SK-N-SH (cell line): Measurements from ENCODE around the gene AFG3L2. TPM values are rescaled to one million over a fixed set of nuclear protein-coding genes. Genes with fewer than 3 reads are reported as not detected.

Experiments used
- CTCF ChIA-PET: fragments of 300-600, 350-600 bp; formaldehyde crosslinking; extraction: SDS; loops from one replicate; lab custom pipeline; 2021; lab: Yijun Ruan, JAX
- POLR2A ChIA-PET: fragments of 350-600 bp; sonication (Branson Sonifier 250); formaldehyde crosslinking; extraction: SDS; loops from one replicate; lab custom pipeline; 2020; ENCODE audit warnings: antibody characterized with exemption, inconsistent platforms; lab: Yijun Ruan, JAX
- DNase-seq: peaks from one replicate; pipeline ENCODE4 v3.0.0; 2012
- H2AFZ ChIP-seq: fragments of 200-600 bp; sonication (generic); 2 replicates; pipeline ENCODE4 v1.8.1; 2016; ENCODE audit warnings: antibody characterized with exemption, mild to moderate bottlenecking, low read depth
- H3F3A ChIP-seq: fragments of 200-600 bp; sonication (generic); replicated peaks from 2 replicates; pipeline ENCODE3; 2016; ENCODE audit warnings: antibody characterized with exemption, mild to moderate bottlenecking; ENCODE audit not compliant: insufficient read depth
- H3K27ac ChIP-seq, 2 experiments: fragments of 200-500 bp in 1 of 2; fragments of 200-600 bp in 1 of 2; sonication (Bioruptor generic) in 1 of 2; sonication (generic), shearing (Covaris generic) in 1 of 2; 2 replicates each; pipeline versions ENCODE4 v1.5.1 to v1.6.1; 2014 to 2016; ENCODE audit warnings: low read depth in 2 of 2, inconsistent platforms in 1 of 2, low read length in 1 of 2, mild to moderate bottlenecking in 1 of 2, mixed read lengths in 1 of 2
- H3K27me3 ChIP-seq: fragments of 200-600 bp; sonication (generic), shearing (Covaris generic); 2 replicates; pipeline ENCODE4 v1.6.1; 2016; ENCODE audit warnings: mixed run types; ENCODE audit not compliant: insufficient read depth
- H3K36me3 ChIP-seq, 2 experiments: fragments of 200-500 bp in 1 of 2; fragments of 200-600 bp in 1 of 2; sonication (Bioruptor generic) in 1 of 2; sonication (generic) in 1 of 2; replicated peaks in 1 of 2; 2 replicates each; pipeline versions ENCODE3 to v1.5.1; 2014 to 2016; ENCODE audit warnings: low read length in 1 of 2, mild to moderate bottlenecking in 1 of 2; ENCODE audit not compliant: insufficient read depth in 2 of 2, control insufficient read depth in 1 of 2
- H3K4me1 ChIP-seq, 2 experiments: fragments of 200-500 bp in 1 of 2; fragments of 200-600 bp in 1 of 2; sonication (Bioruptor generic) in 1 of 2; sonication (generic), shearing (Covaris generic) in 1 of 2; 2 replicates each; pipeline versions ENCODE4 v1.5.1 to v1.6.1; 2014 to 2016; ENCODE audit warnings: low read depth in 1 of 2, low read length in 1 of 2, mixed run types in 1 of 2; ENCODE audit not compliant: insufficient read depth in 2 of 2, control insufficient read depth in 1 of 2
- H3K4me2 ChIP-seq: fragments of 200-600 bp; sonication (generic), shearing (Covaris generic); 2 replicates; pipeline ENCODE4 v1.6.1; 2017; ENCODE audit warnings: mixed run types
- H3K4me3 ChIP-seq, 2 experiments: fragments of 200-500 bp in 1 of 2; fragments of 200-600 bp in 1 of 2; sonication (Bioruptor generic) in 1 of 2; sonication (generic), shearing (Covaris generic) in 1 of 2; 2 replicates each; pipeline versions ENCODE4 v1.5.1 to v1.8.1; 2014 to 2016; ENCODE audit warnings: low read depth in 2 of 2, inconsistent platforms in 1 of 2, low read length in 1 of 2, mild to moderate bottlenecking in 1 of 2, mixed read lengths in 1 of 2, moderate library complexity in 1 of 2
- H3K79me2 ChIP-seq: fragments of 200-600 bp; sonication (generic); 2 replicates; pipeline ENCODE4 v1.8.1; 2017; ENCODE audit warnings: mild to moderate bottlenecking; ENCODE audit not compliant: insufficient read depth
- H3K9ac ChIP-seq: fragments of 200-600 bp; sonication (generic); 2 replicates; pipeline ENCODE4 v1.6.1; 2017; ENCODE audit warnings: mixed run types
- H3K9me2 ChIP-seq: fragments of 200-600 bp; sonication (generic); 2 replicates; pipeline ENCODE4 v1.6.1; 2017; ENCODE audit warnings: mixed run types
- H3K9me3 ChIP-seq: fragments of 200-600 bp; sonication (generic); 2 replicates; pipeline ENCODE4 v1.6.1; 2017; ENCODE audit warnings: mixed run types, mild to moderate bottlenecking, moderate library complexity
- H4K20me1 ChIP-seq: fragments of 200-600 bp; sonication (generic); 2 replicates; pipeline ENCODE4 v1.6.1; 2017; ENCODE audit warnings: mild to moderate bottlenecking, mixed run types; ENCODE audit not compliant: insufficient read depth
- ELF1 ChIP-seq: IDR thresholded peaks from 2 replicates; pipeline ENCODE4 v1.4.0; 2012
- FOSL2 ChIP-seq: IDR thresholded peaks from 2 replicates; pipeline ENCODE4 v1.4.0; 2012; ENCODE audit warnings: low read depth, mild to moderate bottlenecking, moderate library complexity, borderline replicate concordance
- FOXJ3 ChIP-seq: sonication (generic); formaldehyde crosslinking; IDR thresholded peaks from 2 replicates; pipeline ENCODE4 v1.5.1; 2020; ENCODE audit warnings: mild to moderate bottlenecking, missing genetic modification reagents
- FOXM1 ChIP-seq: IDR thresholded peaks from 2 replicates; pipeline ENCODE4 v1.4.0; 2012; ENCODE audit warnings: low read depth, mild to moderate bottlenecking
- GABPA ChIP-seq: IDR thresholded peaks from 2 replicates; pipeline ENCODE4 v1.4.0; 2012; ENCODE audit warnings: low read depth, mild to moderate bottlenecking
- GATA2 ChIP-seq: sonication (generic); formaldehyde crosslinking; IDR thresholded peaks from 2 replicates; pipeline ENCODE4 v1.5.0; 2020; ENCODE audit warnings: mild to moderate bottlenecking, missing genetic modification reagents
- IRF3 ChIP-seq: fragments of 150-350 bp; IDR thresholded peaks from 2 replicates; pipeline ENCODE4 v1.6.1; 2016; ENCODE audit warnings: mild to moderate bottlenecking, low read depth, low read length
- JUND ChIP-seq: IDR thresholded peaks from 2 replicates; pipeline ENCODE4 v1.4.0; 2012
- MEF2A ChIP-seq: IDR thresholded peaks from 2 replicates; pipeline ENCODE4 v1.4.0; 2012; ENCODE audit warnings: low read depth, borderline replicate concordance
- MXI1 ChIP-seq: IDR thresholded peaks from 2 replicates; pipeline ENCODE4 v1.6.1; 2012; ENCODE audit warnings: mild to moderate bottlenecking, low read depth, low read length, improper control_type of control experiment
- NFIC ChIP-seq: IDR thresholded peaks from 2 replicates; pipeline ENCODE4 v1.4.0; 2012; ENCODE audit warnings: borderline replicate concordance
- NRF1 ChIP-seq: IDR thresholded peaks from 2 replicates; pipeline ENCODE4 v1.6.1; 2012; ENCODE audit warnings: low read depth, mild to moderate bottlenecking, low read length
- SIN3A ChIP-seq: IDR thresholded peaks from 2 replicates; pipeline ENCODE4 v1.6.1; 2012; ENCODE audit warnings: low read depth, mild to moderate bottlenecking, low read length, moderate library complexity, borderline replicate concordance
- SMC3 ChIP-seq: IDR thresholded peaks from 2 replicates; pipeline ENCODE4 v1.6.1; 2012; ENCODE audit warnings: low read depth, low read length, improper control_type of control experiment
- TAF1 ChIP-seq: IDR thresholded peaks from 2 replicates; pipeline ENCODE4 v1.6.1; 2012; ENCODE audit warnings: low read depth, mild to moderate bottlenecking, low read length, moderate library complexity, borderline replicate concordance
- YY1 ChIP-seq: IDR thresholded peaks from 2 replicates; pipeline ENCODE4 v1.4.0; 2012; ENCODE audit warnings: low read depth, mild to moderate bottlenecking
- ZBTB33 ChIP-seq: IDR thresholded peaks from 2 replicates; pipeline ENCODE4 v1.4.0; 2012; ENCODE audit warnings: low read depth, borderline replicate concordance
- WGBS: methylation state at CpG from one replicate; pipeline ENCODE4 v1.1.6; 2017; ENCODE audit warnings: low lambda C conversion rate; 5-methylcytosine and 5-hydroxymethylcytosine counted together
- polyA plus RNA-seq, 3 experiments: library from polyadenylated mRNA; depleted of rRNA; stranded (reverse); fragments of >200 nt; gene quantifications; 2 replicates each; pipeline ENCODE4 v1.2.3, GENCODE V29; 2012
- TF ChIP-seq, protein P1 (sequence below): IDR thresholded peaks from 2 replicates; pipeline ENCODE4; 2012
- TF ChIP-seq, protein P2 (sequence below): IDR thresholded peaks from 2 replicates; pipeline ENCODE4 v1.4.0; 2012; ENCODE audit warnings: low read depth
- TF ChIP-seq, protein P3 (sequence below): fragments of 200-600 bp; sonication (generic); IDR thresholded peaks from 2 replicates; pipeline ENCODE4 v1.6.1; 2017; ENCODE audit warnings: antibody characterized with exemption, mild to moderate bottlenecking, moderate library complexity
- TF ChIP-seq, protein P4 (sequence below): IDR thresholded peaks from 2 replicates; pipeline ENCODE4 v1.4.0; 2012; ENCODE audit warnings: low read depth, borderline replicate concordance

Gene AFG3L2
- polyA plus RNA-seq, 1 of the 3 experiments (the other 2 are of a cell fraction): 26.0 TPM

DNA sequence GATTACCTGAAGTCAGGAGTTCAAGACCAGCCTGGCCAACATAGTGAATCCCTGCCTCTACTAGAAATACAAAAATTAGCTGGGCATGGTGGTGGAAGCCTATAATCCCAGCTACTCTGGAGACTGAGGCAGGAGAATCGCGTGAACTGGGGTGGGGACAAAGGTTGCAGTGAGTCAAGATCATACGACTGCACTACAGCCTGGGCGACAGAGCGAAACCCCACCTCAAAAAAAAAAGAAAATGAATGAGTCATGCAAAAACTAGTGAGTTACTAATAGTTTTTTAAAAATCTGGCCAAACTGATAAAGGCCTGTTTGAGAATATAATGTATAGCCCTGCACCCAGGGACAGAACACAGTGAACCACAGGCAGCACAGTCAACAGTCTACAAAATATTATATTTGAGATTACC lies 17.5 kb downstream of the AFG3L2 start:
- Histone ChIP-seq H3K4me3 (no peak overlapping the region), H3K27me3 (no peaks in the 10 kb centered on the region), H3K27ac (no peak overlapping the region), H2AFZ (no peak overlapping the region), H3K9me3 (no peaks in the 10 kb centered on the region), H3K9me2 (no peaks in the 10 kb centered on the region), H3K9ac (no peak overlapping the region), H3K79me2 (peaks cover 14% of the 10 kb centered on the region; the same call in 1 of the 2 replicates), H3F3A (peaks cover 10% of the 10 kb centered on the region), H3K36me3 (peaks cover 56 to 76% of the 10 kb centered on the region in 2 experiments), H3K4me2 (no peak overlapping the region), H4K20me1 (no peaks in the 10 kb centered on the region), H3K4me1 (peaks cover 0 to 9% of the 10 kb centered on the region in 2 experiments; a peak in 3 of 4 replicates)
- DNase-seq: no peak
- TF ChIP-seq FOXM1 (no peak), ELF1 (no peak), IRF3 (no peak), FOSL2 (no peak), GATA2 (CRISPR knock-in tag) (no peak), GABPA (no peak), SIN3A (no peak), FOXJ3 (CRISPR knock-in tag) (no peak)
- TF ChIP-seq, protein P1, sequence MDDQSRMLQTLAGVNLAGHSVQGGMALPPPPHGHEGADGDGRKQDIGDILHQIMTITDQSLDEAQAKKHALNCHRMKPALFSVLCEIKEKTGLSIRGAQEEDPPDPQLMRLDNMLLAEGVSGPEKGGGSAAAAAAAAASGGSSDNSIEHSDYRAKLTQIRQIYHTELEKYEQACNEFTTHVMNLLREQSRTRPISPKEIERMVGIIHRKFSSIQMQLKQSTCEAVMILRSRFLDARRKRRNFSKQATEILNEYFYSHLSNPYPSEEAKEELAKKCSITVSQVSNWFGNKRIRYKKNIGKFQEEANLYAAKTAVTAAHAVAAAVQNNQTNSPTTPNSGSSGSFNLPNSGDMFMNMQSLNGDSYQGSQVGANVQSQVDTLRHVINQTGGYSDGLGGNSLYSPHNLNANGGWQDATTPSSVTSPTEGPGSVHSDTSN: no peak
- TF ChIP-seq, protein P2, sequence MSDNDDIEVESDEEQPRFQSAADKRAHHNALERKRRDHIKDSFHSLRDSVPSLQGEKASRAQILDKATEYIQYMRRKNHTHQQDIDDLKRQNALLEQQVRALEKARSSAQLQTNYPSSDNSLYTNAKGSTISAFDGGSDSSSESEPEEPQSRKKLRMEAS: no peak
- 91% methylated on average over 5 of the region's 5 CpGs for WGBS
- ChIA-PET CTCF (interaction anchor here (1.1 kb wide), 1 partner anchor 25 kb away, joined by 3 read pairs; no protein-coding TSS in a partner anchor), POLR2A (no interaction called here)

- no peak for DNase-seq
- no peaks in the 10 kb centered on the region for H3K4me1 ChIP-seq
- no peaks in the 10 kb centered on the region for H3K27me3 ChIP-seq
- POLR2A ChIA-PET: no interaction called here
- H3F3A ChIP-seq: no peaks in the 10 kb centered on the region
- 97% methylated on average over 5 of the region's 5 CpGs for WGBS
- peaks cover 11% of the 10 kb centered on the region; the same call in 1 of the 2 replicates for H3K79me2 ChIP-seq
- no peak overlapping the region for H3K4me2 ChIP-seq
- no peak overlapping the region for H3K4me3 ChIP-seq
- no peaks in the 10 kb centered on the region for H3K9me2 ChIP-seq
- no peak overlapping the region for H3K27ac ChIP-seq
- H3K9ac ChIP-seq: no peak overlapping the region
- H3K9me3 ChIP-seq: no peaks in the 10 kb centered on the region
- no peak overlapping the region for H2AFZ ChIP-seq
- H4K20me1 ChIP-seq: no peaks in the 10 kb centered on the region
- CTCF ChIA-PET: interaction anchor here (2.0 to 2.1 kb wide), 2 partner anchors 10 to 24 kb away, joined by 5 to 10 read pairs; no protein-coding TSS in a partner anchor
- peaks cover 52 to 53% of the 10 kb centered on the region in 2 experiments for H3K36me3 ChIP-seq
- TF ChIP-seq MEF2A: no peak
- TF ChIP-seq YY1: no peak
- TF ChIP-seq, protein P3, sequence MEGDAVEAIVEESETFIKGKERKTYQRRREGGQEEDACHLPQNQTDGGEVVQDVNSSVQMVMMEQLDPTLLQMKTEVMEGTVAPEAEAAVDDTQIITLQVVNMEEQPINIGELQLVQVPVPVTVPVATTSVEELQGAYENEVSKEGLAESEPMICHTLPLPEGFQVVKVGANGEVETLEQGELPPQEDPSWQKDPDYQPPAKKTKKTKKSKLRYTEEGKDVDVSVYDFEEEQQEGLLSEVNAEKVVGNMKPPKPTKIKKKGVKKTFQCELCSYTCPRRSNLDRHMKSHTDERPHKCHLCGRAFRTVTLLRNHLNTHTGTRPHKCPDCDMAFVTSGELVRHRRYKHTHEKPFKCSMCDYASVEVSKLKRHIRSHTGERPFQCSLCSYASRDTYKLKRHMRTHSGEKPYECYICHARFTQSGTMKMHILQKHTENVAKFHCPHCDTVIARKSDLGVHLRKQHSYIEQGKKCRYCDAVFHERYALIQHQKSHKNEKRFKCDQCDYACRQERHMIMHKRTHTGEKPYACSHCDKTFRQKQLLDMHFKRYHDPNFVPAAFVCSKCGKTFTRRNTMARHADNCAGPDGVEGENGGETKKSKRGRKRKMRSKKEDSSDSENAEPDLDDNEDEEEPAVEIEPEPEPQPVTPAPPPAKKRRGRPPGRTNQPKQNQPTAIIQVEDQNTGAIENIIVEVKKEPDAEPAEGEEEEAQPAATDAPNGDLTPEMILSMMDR: no peak
- no peak for TF ChIP-seq ZBTB33
- TF ChIP-seq, protein P4, sequence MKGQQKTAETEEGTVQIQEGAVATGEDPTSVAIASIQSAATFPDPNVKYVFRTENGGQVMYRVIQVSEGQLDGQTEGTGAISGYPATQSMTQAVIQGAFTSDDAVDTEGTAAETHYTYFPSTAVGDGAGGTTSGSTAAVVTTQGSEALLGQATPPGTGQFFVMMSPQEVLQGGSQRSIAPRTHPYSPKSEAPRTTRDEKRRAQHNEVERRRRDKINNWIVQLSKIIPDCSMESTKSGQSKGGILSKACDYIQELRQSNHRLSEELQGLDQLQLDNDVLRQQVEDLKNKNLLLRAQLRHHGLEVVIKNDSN: no peak
- TF ChIP-seq, protein P1: no peak
- TF ChIP-seq MXI1: no peak
- no peak for TF ChIP-seq NFIC
- no peak for TF ChIP-seq SMC3
- TF ChIP-seq JUND: no peak
- TF ChIP-seq NRF1: no peak
- TF ChIP-seq TAF1: no peak
Observed at GRCh38 chr18:12352188-12352587, 24.8 kb downstream of the AFG3L2 start.
